HUES48 (cell line): ENCODE data around the gene ZDHHC11.
"Not testable (repeated sequence)": the region's sequence is repeated elsewhere in the genome, so short reads cannot be mapped to it uniquely, and the experiment has no call there.

ENCODE experiments used
- H3K27ac ChIP-seq: one replicate; pipeline ENCODE4 v1.7.0; 2013; ENCODE audit warnings: low read depth, low read length, inconsistent platforms
- H3K27me3 ChIP-seq: 2 replicates; pipeline ENCODE4 v1.6.1; 2013; ENCODE audit warnings: mild to moderate bottlenecking, low read length; ENCODE audit not compliant: control insufficient read depth, insufficient read depth
- H3K36me3 ChIP-seq: 2 replicates; pipeline ENCODE4 v1.6.1; 2013; ENCODE audit warnings: low read length; ENCODE audit not compliant: control insufficient read depth, insufficient read depth
- H3K4me1 ChIP-seq: 2 replicates; pipeline ENCODE4 v1.6.1; 2013; ENCODE audit warnings: mild to moderate bottlenecking, low read length; ENCODE audit not compliant: control insufficient read depth, insufficient read depth
- H3K4me3 ChIP-seq: 2 replicates; pipeline ENCODE4 v1.5.1; 2013; ENCODE audit warnings: mild to moderate bottlenecking, low read depth, low read length
- H3K9ac ChIP-seq: 2 replicates; pipeline ENCODE4 v1.6.1; 2013; ENCODE audit warnings: mild to moderate bottlenecking, low read depth, low read length, moderate library complexity
- H3K9me3 ChIP-seq: 2 replicates; pipeline ENCODE4 v1.6.1; 2013; ENCODE audit warnings: low read length; ENCODE audit not compliant: control insufficient read depth, insufficient read depth

The ZDHHC11 gene

DNA sequence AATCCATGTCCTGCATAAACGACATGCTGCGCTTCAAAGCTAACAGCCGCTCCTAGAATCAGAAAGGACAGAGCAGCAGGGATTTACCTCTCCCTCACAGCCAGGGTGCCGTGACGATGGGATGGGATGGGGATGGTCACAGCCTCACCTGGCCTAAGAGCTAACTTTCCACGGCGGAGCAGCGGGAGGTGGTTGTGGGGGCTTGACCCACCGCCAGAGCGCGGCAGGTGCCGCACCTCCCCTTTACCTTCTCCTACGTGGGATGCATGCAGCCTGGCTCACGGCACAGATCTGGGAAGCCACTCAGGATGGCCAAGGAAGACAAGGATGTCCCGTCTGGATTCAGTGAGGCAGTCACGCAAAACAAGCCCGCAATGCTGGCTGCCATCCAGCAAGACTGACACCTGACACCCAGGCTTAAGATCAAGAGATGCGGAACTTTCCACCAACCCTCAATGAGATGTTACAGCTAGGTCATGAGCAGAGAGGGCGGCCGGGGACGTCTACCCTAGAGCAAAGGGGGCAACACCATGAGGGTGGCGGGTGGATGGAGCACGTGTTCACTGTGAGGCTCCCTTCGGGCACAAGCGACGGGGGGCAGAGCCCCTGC lies 36.0 kb upstream of the ZDHHC11 start:
- Histone ChIP-seq H3K4me3 (no peak overlapping the region), H3K9ac (no peak overlapping the region), H3K9me3 (no peaks in the 10 kb centered on the region), H3K27ac (no peak overlapping the region), H3K27me3 (no peaks in the 10 kb centered on the region), H3K36me3 (peaks cover 94% of the 10 kb centered on the region), H3K4me1 (no peaks in the 10 kb centered on the region)

DNA sequence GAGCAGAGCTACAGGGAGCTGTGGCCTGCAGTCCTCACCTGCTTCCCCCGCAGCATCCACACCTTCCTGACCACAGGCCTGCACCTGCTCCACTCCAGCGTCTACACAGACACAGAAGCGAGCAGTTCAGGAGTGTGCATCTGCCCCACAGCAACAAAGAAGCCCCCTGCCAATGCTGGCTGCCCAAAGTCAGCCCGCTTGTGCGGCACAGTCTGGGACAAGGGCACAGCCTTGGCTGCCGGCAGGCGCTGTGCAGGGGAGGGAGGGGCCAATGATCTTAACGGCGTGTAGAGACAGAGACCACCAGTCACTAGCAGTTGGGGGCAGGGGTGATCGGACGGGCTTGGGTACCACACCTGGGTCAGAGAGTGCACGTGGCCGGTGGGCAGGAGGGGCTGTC lies 35.2 kb upstream of the ZDHHC11 start:
- no peaks in the 10 kb centered on the region for H3K4me1 ChIP-seq
- H3K36me3 ChIP-seq, result peaks cover 100% of the 10 kb centered on the region
- no peaks in the 10 kb centered on the region for H3K27me3 ChIP-seq
- H3K9ac ChIP-seq, result no peak overlapping the region
- H3K4me3 ChIP-seq, result no peak overlapping the region
- no peak overlapping the region for H3K27ac ChIP-seq
- no peaks in the 10 kb centered on the region for H3K9me3 ChIP-seq

DNA sequence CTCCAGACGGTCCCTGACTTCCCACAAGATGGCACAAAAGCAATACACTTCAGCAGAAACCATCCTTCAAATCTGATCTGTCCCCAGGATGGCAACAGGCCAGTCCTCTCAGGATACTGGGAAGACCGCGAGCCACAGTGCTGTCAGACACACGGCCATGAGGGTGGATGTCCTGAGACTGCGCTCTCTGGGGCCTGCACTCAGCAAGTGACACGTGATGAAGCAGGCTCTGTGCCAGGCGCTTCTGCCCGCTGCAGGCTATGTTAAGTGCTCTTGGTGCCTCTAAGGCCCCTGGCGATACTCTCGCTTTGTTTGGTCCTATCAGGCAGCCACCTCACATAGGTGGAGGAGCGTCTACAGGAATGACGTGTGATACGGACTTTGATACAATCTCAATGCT lies 34.7 kb upstream of the ZDHHC11 start:
- H3K4me1 ChIP-seq, result no peaks in the 10 kb centered on the region
- no peaks in the 10 kb centered on the region for H3K27me3 ChIP-seq
- no peaks in the 10 kb centered on the region for H3K9me3 ChIP-seq
- peaks cover 100% of the 10 kb centered on the region for H3K36me3 ChIP-seq
- no peak overlapping the region for H3K9ac ChIP-seq
- H3K27ac ChIP-seq, result no peak overlapping the region
- no peak overlapping the region for H3K4me3 ChIP-seq

DNA sequence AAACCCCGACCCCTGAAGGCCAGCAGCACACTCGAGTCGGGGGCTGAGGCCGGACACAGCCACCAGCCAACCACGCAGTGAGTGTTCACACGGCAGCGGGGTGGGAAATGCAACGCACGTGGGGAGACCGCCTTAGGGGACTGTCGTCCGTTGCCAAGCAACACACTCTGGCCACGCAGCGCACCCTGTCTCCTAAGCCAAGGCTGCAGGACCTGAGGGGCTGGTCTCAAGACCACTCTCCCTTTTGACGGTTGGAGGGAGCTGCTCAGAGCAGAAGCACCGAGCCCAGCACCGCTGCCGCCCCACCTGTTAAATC lies 34.3 kb upstream of the ZDHHC11 start:
- no peaks in the 10 kb centered on the region for H3K4me1 ChIP-seq
- H3K27ac ChIP-seq, result no peak overlapping the region
- H3K9me3 ChIP-seq, result no peaks in the 10 kb centered on the region
- H3K4me3 ChIP-seq, result no peak overlapping the region
- H3K36me3 ChIP-seq, result peaks cover 98% of the 10 kb centered on the region
- no peak overlapping the region for H3K9ac ChIP-seq
- H3K27me3 ChIP-seq, result no peaks in the 10 kb centered on the region

DNA sequence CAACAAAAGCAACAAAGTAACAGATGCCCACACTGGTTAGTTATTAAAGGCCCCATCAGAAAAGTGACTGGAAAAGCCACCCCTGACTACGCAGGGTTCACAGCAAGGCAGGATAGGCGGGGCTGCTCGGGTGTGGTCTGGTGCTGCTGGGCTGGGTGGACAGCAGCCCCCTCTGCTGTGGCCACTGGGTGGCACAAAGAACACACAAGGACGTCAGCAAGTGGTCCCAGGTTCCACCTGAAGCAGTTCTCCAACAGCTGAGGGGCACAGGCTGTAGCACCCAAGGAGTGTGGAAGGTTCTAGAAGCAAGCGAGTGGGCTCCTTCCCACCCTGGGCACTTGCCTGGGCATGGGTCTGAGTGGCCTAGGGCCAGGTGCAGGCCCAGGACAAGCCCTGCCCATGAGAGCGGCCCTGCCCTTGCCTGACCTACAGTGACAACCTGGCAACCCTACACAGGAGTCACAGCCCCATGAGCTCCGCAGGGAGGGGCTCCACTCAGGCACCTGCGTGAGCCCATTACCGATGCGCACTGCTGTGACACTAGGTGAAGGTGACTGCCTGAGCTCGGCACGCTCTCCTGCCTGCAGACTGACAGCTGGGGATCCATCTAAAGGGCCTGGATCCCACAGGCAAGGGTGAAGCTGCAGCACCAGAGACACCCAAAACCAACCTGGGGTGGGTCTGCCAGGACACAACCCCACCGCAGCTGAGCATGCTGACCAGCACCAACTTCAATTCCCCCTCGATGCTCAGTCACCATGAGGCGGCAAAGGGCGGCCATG lies 33.8 kb upstream of the ZDHHC11 start:
- no peaks in the 10 kb centered on the region for H3K4me1 ChIP-seq
- peaks cover 92% of the 10 kb centered on the region for H3K36me3 ChIP-seq
- H3K9me3 ChIP-seq, result no peaks in the 10 kb centered on the region
- no peaks in the 10 kb centered on the region for H3K27me3 ChIP-seq
- no peak overlapping the region for H3K9ac ChIP-seq
- no peak overlapping the region for H3K27ac ChIP-seq
- H3K4me3 ChIP-seq, result no peak overlapping the region

DNA sequence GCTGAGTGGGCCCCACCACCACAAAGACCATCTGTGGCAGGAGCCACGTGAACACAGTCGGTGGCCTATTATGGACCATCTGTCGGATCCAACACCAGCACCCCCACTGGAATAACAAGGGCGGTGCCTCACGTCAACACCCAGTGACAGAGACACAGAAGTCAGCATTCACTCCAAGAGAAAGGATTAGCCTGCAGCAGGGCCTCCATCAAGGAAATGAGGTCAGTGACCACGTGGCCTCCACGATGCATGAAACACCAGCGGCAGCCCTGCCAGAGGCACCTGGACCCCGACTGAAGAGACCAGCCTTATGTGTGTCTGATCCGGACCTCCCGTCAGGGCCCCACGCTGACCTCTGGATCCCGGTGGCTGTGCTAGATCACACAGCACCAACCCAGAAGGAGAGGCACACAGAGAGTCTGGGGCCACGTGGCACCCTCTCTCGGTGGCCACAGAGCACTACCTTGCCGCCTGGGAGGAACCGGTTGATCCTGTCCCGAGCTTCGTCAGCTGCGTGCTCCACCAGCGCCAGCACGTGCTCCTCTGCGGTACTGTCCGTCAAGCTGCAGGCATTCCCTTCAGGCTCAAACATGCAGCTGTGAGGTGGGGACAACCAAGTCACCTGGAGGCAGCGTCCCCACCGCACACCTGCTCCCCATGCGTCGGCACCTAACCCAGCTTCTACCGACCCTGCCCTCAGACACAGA lies 32.8 kb upstream of the ZDHHC11 start:
- Histone ChIP-seq H3K9me3 (no peaks in the 10 kb centered on the region), H3K9ac (no peak overlapping the region), H3K36me3 (peaks cover 83% of the 10 kb centered on the region), H3K27ac (no peak overlapping the region), H3K27me3 (no peaks in the 10 kb centered on the region), H3K4me1 (no peaks in the 10 kb centered on the region), H3K4me3 (no peak overlapping the region)

DNA sequence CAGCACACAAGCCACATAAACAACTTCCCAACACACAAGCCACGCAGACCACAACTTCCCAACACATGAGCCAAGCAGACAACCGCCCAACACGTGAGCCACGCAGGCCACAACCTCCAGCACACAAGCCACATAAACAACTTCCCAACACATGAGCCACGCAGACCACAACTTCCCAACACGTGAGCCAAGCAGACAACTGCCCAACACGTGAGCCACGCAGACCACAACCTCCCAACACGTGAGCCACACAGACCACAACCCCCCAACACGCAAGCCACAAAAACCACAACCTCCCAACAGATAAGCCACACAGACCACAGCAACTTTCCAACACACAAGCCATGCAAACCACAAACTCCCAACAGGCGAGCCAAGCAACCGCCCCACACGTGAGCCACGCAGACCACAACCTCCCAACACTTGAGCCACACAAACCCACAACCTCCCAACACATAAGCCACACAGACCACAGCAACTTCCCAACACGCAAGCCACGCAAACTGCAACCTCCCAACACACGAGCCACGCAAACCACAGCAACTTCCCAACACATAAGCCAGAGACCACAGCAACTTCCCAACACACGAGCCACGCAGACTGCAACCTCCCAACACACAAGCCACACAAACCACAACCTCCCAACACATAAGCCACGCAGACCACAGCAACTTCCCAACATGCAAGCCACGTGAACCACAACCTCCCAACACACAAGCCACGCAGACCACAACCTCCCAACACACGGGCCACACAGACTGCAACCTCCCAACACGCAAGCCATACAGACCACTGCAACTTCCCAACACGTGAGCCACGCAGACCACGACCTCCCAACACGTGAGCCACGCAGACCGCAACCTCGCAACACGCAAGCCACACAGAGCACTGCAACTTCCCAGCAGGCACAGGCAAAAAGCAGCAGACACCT lies 31.7 kb upstream of the ZDHHC11 start:
- H3K9ac ChIP-seq, result no peak overlapping the region
- no peaks in the 10 kb centered on the region for H3K9me3 ChIP-seq
- H3K4me1 ChIP-seq, result no peaks in the 10 kb centered on the region
- no peak overlapping the region for H3K27ac ChIP-seq
- no peak overlapping the region for H3K4me3 ChIP-seq
- peaks cover 80% of the 10 kb centered on the region for H3K36me3 ChIP-seq
- no peaks in the 10 kb centered on the region for H3K27me3 ChIP-seq

DNA sequence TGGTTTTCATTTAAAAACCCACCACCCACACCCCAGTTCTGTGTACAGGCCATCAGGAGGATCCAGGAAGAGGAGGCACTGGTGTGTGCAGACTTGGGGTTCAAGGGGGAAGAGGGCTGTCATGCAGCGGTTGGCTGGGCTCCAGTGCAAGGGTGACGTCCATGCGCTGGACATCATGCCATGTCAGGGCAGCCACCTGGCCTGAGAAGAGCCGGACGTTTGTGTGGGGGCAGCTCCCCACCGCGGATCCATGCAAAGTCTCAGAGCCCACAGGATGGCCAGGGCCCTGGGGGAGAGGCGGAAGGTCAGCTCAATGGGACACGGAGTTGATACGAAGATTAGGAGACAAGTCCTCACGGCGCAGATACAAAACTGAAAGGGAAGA lies 30.8 kb upstream of the ZDHHC11 start:
- no peak overlapping the region for H3K27ac ChIP-seq
- H3K4me1 ChIP-seq, result no peaks in the 10 kb centered on the region
- peaks cover 80% of the 10 kb centered on the region for H3K36me3 ChIP-seq
- no peak overlapping the region for H3K4me3 ChIP-seq
- no peaks in the 10 kb centered on the region for H3K9me3 ChIP-seq
- H3K27me3 ChIP-seq, result no peaks in the 10 kb centered on the region
- no peak overlapping the region for H3K9ac ChIP-seq

DNA sequence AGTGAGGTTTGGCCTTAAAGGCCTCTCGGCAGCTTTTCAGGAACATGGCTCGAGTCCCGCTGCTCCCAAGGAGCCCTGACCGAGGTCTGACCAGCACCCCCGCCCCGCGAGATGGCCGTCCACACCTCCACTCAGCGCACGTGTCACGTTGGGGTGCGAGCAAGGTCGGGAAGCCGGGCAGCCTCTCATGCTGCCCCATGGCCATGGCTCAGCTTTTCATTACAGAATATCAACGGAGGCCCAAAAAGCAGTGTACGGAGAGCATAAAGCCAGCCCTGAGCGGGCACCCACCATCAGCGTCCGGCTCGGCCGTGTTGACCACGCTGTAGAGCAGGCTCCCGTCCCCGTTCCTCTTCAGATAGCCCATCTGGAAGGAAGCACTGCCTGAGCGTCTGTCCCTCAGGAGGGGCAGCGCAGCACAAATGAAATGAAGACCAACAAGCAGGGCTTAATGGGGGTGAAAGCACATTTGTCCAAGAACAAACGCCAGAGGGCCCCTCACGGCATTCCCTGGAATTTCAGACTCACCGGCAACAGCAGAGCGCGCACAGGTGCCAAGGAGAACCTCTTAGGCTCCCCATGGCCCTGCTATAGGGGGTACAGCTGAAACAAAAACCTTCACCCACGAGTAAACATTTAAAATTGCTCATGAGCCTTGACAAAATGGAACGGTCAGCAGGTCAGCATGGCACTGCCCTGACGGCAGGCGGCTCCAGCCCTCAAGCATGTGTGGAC lies 30.2 kb upstream of the ZDHHC11 start:
- Histone ChIP-seq H3K4me1 (no peaks in the 10 kb centered on the region), H3K9ac (no peak overlapping the region), H3K9me3 (no peaks in the 10 kb centered on the region), H3K36me3 (peaks cover 80% of the 10 kb centered on the region), H3K27ac (no peak overlapping the region), H3K27me3 (no peaks in the 10 kb centered on the region), H3K4me3 (no peak overlapping the region)

DNA sequence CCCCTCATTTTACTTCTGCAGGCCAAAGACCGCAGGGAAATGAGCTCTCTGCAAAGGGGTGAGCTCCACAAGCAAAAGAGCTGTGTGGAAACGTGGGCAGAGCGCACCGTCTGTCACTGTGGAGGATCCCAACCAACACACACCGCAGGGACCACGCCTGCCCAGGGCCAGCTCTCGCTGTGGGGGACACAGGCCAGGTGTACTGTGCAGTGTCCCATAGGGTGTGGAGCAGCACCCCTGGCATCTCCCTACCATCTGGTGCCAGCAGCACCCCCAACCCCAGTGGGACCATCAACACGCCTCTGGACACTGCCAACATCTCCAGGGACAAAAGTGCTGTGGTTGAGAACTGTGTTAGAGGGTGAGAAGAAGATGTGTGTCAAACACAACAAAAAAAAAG lies 27.9 kb upstream of the ZDHHC11 start:
- H3K36me3 ChIP-seq, result peaks cover 80% of the 10 kb centered on the region
- not testable (repeated sequence) for H3K4me3 ChIP-seq, H3K27me3 ChIP-seq, H3K9me3 ChIP-seq, H3K9ac ChIP-seq, H3K4me1 ChIP-seq, H3K27ac ChIP-seq
